Sigmoid colon (tissue), 7 donors: ENCODE data around the gene THAP4. TPM values are rescaled to one million over a fixed set of nuclear protein-coding genes. Genes with fewer than 3 reads are reported as not detected.
A peak's percentile ranks its signal among the peaks of the same experiment; 100 is the strongest.

Experiments used
- DNase-seq: peaks from one replicate; pipeline ENCODE4 v3.0.0-alpha.2; 2019
- H3K27ac ChIP-seq, 4 donors: fragments of 200-600 bp; sonication (generic); one replicate each; pipeline ENCODE4 v1.5.1; 2016 to 2019; ENCODE audit warnings: mild to moderate bottlenecking in 1 of 4
- H3K27me3 ChIP-seq, 3 donors: fragments of 200-600 bp; sonication (generic); one replicate each; pipeline ENCODE4 v1.5.1; 2019; ENCODE audit warnings: mild to moderate bottlenecking in 1 of 3
- H3K36me3 ChIP-seq, 4 donors: fragments of 200-600 bp; sonication (generic); one replicate each; pipeline ENCODE4 v1.5.1; 2016 to 2019
- H3K4me1 ChIP-seq, 4 donors: fragments of 200-600 bp; sonication (generic); one replicate each; pipeline ENCODE4 v1.5.1; 2017 to 2019
- H3K4me3 ChIP-seq, 4 donors: fragments of 200-600 bp; sonication (generic); one replicate each; pipeline ENCODE4 v1.5.1; 2017 to 2019; ENCODE audit warnings: mild to moderate bottlenecking in 2 of 4, moderate library complexity in 1 of 4
- H3K9me3 ChIP-seq, 4 donors: fragments of 200-600 bp in 3 of 4; sonication (generic) in 3 of 4; one replicate each; pipeline versions ENCODE4 v1.5.1 to v1.6.1; 2013 to 2019
- CTCF ChIP-seq, 4 experiments: fragments of 450-650 bp in 3 of 4; fragments of 200-600 bp in 1 of 4; IDR thresholded peaks; one replicate each; pipeline ENCODE4 v1.5.1; 2016 to 2019; ENCODE audit warnings: antibody characterized with exemption in 4 of 4, mild to moderate bottlenecking in 3 of 4, moderate library complexity in 2 of 4
- EP300 ChIP-seq, 4 donors: sonication (generic); formaldehyde crosslinking; IDR thresholded peaks; one replicate each; pipeline ENCODE4 v1.6.1; 2017; ENCODE audit warnings: antibody characterized with exemption in 4 of 4
- POLR2A ChIP-seq, 2 donors: fragments of 450-650 bp; IDR thresholded peaks; one replicate each; pipeline ENCODE4 v1.6.1; 2016; ENCODE audit warnings: antibody characterized with exemption in 2 of 2, mild to moderate bottlenecking in 2 of 2, moderate library complexity in 2 of 2
- POLR2AphosphoS5 ChIP-seq, 4 donors: sonication (generic); formaldehyde crosslinking; IDR thresholded peaks; one replicate each; pipeline ENCODE4 v1.6.1; 2017; ENCODE audit warnings: antibody characterized with exemption in 4 of 4
- WGBS, 2 donors: extraction: QIAGEN DNeasy Blood & Tissue Kit; methylation state at CpG; one replicate each; pipeline ENCODE4 v1.1.7; 2013; 5-methylcytosine and 5-hydroxymethylcytosine counted together
- intact Hi-C: fragments of 100-400 bp; cut with DNase I; formaldehyde crosslinking; loops from one replicate; pipeline ENCODE4 v1.15.1; 2023
- polyA plus RNA-seq, 3 donors: library from polyadenylated mRNA; stranded (reverse); fragments of 200-250 nt; gene quantifications; one replicate each; pipeline ENCODE4 v1.2.3, GENCODE V29; 2013
- total RNA-seq, 4 donors: library from RNA; depleted of rRNA; stranded (reverse); fragments of >200 nt; gene quantifications; one replicate each; pipeline ENCODE4 v1.1.0, GENCODE V29; 2016
- donor health status: healthy with polysubstance abuse.
- donor health status: Bipolar disorder and iron deficiency.
- donor health status: healthy.

The THAP4 gene
- total and polyA plus RNA-seq, 7 donors: 28.9 to 112 (median 44.7) TPM

DNA sequence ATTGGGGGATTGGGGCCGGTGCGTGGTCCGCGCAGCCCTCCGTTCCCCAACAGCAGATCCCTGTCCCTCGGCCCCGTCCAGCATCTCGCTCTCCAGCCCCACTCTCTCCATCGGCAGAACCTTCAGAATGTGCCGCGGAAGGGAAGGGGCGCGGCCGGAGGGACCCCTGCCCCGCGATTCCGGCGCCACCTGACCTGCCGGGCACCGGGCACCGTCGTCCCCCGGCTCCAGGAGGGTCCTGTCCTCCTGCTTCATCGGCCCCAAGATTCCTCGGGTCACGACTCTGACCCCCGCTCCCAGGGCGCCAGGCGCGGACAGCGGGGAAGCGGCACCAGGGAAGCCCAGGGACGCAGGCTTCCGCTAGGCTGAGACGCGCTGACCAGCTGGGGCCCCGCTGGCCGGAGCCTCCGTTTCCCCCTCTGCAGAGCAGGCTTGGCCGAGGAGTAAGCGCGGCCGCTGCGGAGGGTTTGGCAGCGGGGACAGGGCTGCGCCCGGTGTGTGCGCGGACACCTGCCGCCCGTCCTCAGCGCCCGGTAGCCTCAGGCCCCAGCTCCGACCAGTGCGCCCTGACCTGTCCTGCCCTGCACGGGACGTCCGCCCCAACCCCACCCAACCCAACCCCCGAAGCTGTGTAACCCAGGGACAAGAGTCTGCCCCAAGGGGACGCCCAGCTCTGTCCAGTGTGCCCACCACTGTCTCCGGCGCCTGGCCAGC lies 95.2 kb downstream of the THAP4 start:
- TF ChIP-seq EP300 (IDR thresholded peaks at IDR 0.05) (no peak), POLR2A (IDR thresholded peaks at IDR 0.05) (no peak), POLR2AphosphoS5 (IDR thresholded peaks at IDR 0.05) (no peak), CTCF (IDR thresholded peaks at IDR 0.05) (no peak)
- Histone ChIP-seq H3K4me1 (peaks cover 0 to 22% (median 17%) of the 10 kb centered on the region in 4 donors), H3K27ac (peak overlapping the region in 1 of 4 donors; percentile 79), H3K9me3 (no peaks in the 10 kb centered on the region), H3K36me3 (no peaks in the 10 kb centered on the region), H3K27me3 (peaks cover 16 to 39% (median 24%) of the 10 kb centered on the region in 3 donors), H3K4me3 (peak overlapping the region in 3 of 4 donors; percentile 28 to 51 (median 44))
- WGBS, 2 donors: 20 to 41% methylated on average over 62 of the region's 62 CpGs
- DNase-seq: no peak
- intact Hi-C loops: no loop called here

DNA sequence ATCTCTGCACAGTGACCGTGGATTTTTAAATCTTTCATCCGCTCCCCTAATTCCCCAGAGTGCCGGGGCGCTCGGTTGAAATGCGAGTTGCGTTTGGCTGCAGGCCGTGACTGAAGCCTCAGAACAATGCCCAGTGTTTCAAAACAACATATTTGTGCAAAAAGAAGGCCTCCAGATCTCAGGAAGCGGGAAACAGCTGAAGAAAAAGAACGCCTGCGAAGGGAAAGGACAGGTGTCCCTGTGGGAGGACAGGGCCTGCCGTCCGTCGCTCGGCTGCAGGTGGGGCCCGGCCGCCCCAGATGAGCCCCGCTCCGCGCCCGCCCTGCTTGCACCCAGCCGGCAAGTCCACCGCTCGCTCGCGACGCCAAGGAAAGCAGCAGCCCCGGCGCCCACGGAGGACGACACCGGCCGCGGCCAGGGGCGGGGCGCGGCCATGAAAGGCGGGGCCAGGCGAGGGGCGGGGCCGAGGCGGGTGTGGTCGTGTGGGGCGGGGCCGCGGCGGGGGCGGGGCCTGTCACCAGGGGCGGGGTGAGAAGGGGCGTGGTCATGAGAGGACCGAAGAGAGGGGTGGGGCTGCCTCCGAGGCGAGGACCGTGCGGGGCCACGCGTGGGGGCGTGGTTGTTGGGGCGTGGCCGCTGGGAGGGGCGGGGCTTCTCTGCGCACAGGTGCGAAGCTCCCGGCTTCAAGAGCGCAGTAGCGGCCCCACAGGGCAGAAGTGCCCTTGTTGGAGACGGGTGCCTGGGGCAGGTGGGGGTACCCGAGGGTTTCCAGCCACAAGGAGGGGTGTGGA lies 96.0 kb downstream of the THAP4 start:
- peak overlapping the region in 1 of 4 donors; percentile 79 for H3K27ac ChIP-seq
- peaks cover 16 to 38% (median 24%) of the 10 kb centered on the region in 3 donors for H3K27me3 ChIP-seq
- H3K4me1 ChIP-seq: peaks cover 0 to 18% (median 16%) of the 10 kb centered on the region in 4 donors
- no peaks in the 10 kb centered on the region for H3K9me3 ChIP-seq
- whole genome bisulfite sequencing, 2 donors: 7 to 8% methylated on average over 68 of the region's 68 CpGs
- H3K4me3 ChIP-seq: peak overlapping the region in 3 of 4 donors; percentile 28 to 51 (median 44)
- no peaks in the 10 kb centered on the region for H3K36me3 ChIP-seq
- no peak for TF ChIP-seq EP300 (IDR thresholded peaks at IDR 0.05)
- no peak for TF ChIP-seq POLR2AphosphoS5 (IDR thresholded peaks at IDR 0.05)
- TF ChIP-seq POLR2A (IDR thresholded peaks at IDR 0.05): no peak
- TF ChIP-seq CTCF (IDR thresholded peaks at IDR 0.05): no peak
- DNase-seq: no peak
- intact Hi-C loops: no loop called here

GRCh38 chr2:241540401-241540770 lies 96.6 kb downstream of the THAP4 start:
- intact Hi-C loops: no loop called here
- H3K9me3 ChIP-seq: no peaks in the 10 kb centered on the region
- peak overlapping the region in 2 of 4 donors; percentile 44 to 51 for H3K4me3 ChIP-seq
- no peaks in the 10 kb centered on the region for H3K36me3 ChIP-seq
- peak overlapping the region in 1 of 4 donors; percentile 79 for H3K27ac ChIP-seq
- no peak for TF ChIP-seq POLR2AphosphoS5 (IDR thresholded peaks at IDR 0.05)
- no peak for TF ChIP-seq CTCF (IDR thresholded peaks at IDR 0.05)
- no peak for TF ChIP-seq EP300 (IDR thresholded peaks at IDR 0.05)
- no peak for TF ChIP-seq POLR2A (IDR thresholded peaks at IDR 0.05)
- WGBS, 2 donors: 45 to 65% methylated on average over 10 of the region's 10 CpGs
- H3K4me1 ChIP-seq: peaks cover 0 to 18% (median 16%) of the 10 kb centered on the region in 4 donors
- DNase-seq: no peak
- H3K27me3 ChIP-seq: peaks cover 16 to 38% (median 24%) of the 10 kb centered on the region in 3 donors

DNA sequence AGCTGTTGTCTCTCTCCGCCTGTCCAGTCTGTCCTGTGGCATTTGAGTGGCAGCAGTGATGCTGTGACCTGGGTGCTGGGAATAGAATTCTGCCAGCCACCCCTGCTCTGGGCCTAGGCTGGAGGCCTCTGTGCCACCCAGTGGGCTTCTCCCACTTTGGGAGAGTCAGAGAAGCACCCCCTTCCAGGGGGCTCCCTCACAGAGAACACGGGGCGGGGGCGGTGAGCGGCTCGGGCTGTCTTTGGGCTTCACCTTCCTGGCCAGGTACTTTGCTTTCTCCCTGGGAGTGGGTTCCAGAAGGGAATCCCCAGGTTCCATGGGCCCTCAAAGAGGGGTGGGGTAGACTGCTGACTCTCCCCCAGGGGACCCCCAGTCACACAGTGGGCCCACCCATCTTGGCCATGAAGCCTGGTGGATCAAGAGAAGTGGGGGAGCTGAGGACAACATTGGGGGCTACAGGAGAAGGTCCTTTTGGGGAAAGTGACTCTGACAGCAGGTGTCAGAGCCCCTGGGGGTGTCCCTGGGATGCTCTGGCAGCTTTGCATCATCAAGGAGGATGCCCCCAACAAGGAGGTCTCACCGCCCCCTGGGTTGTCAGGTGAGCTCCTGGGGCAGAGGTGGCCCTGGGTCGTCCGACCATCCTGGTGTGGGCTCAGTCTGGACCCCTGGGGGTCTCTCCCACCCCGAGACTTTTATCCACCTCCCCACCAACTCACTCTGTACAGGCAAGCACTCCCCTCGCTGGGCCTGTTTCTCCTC lies 97.2 kb downstream of the THAP4 start:
- no peak for DNase-seq
- peak overlapping the region in 1 of 4 donors; percentile 79 for H3K27ac ChIP-seq
- TF ChIP-seq POLR2A (IDR thresholded peaks at IDR 0.05) (no peak), CTCF (IDR thresholded peaks at IDR 0.05) (no peak)
- intact Hi-C loops: no loop called here
- WGBS, 2 donors: 94 to 97% methylated on average over 11 of the region's 11 CpGs
- H3K4me3 ChIP-seq: peak overlapping the region in 1 of 4 donors; percentile 51
- peaks cover 16 to 38% (median 24%) of the 10 kb centered on the region in 3 donors for H3K27me3 ChIP-seq
- H3K9me3 ChIP-seq: no peaks in the 10 kb centered on the region
- no peaks in the 10 kb centered on the region for H3K36me3 ChIP-seq
- H3K4me1 ChIP-seq: peaks cover 0 to 18% (median 16%) of the 10 kb centered on the region in 4 donors
